Chondrocyte (in vitro differentiated cells): ENCODE results near the gene FOXP4. TPM values are rescaled to one million over a fixed set of nuclear protein-coding genes. Genes with fewer than 3 reads are reported as not detected.

ENCODE experiments used
- DNase-seq: peaks from one replicate; pipeline ENCODE4 v3.0.0; 2021; ENCODE audit warnings: mixed read lengths, low spot score
- H3K27ac Mint-ChIP-seq: one replicate; pipeline ENCODE4 v1.8.0; 2021; ENCODE audit warnings: mild to moderate bottlenecking, moderate library complexity, mixed read lengths; ENCODE audit not compliant: unreplicated experiment
- H3K27me3 Mint-ChIP-seq: 2 replicates; pipeline ENCODE4 v1.8.0; 2021; ENCODE audit warnings: low read depth, mixed read lengths
- H3K36me3 Mint-ChIP-seq: 2 replicates; pipeline ENCODE4 v1.8.0; 2021; ENCODE audit warnings: low read depth, mixed read lengths
- H3K4me1 Mint-ChIP-seq: 2 replicates; pipeline ENCODE4 v1.8.0; 2021; ENCODE audit warnings: low read depth, mild to moderate bottlenecking, mixed read lengths
- H3K4me3 Mint-ChIP-seq: one replicate; pipeline ENCODE4 v1.8.0; 2021; ENCODE audit warnings: mild to moderate bottlenecking, moderate library complexity, mixed read lengths; ENCODE audit not compliant: unreplicated experiment
- H3K9me3 Mint-ChIP-seq: 2 replicates; pipeline ENCODE4 v1.8.0; 2021; ENCODE audit warnings: low read depth, mixed read lengths
- CTCF ChIP-seq: fragments of 200-600 bp; sonication (generic); IDR thresholded peaks from 2 replicates; pipeline ENCODE4 v1.5.0; 2021; ENCODE audit warnings: antibody characterized with exemption, mild to moderate bottlenecking, moderate library complexity
- total RNA-seq: library from RNA; stranded (reverse); gene quantifications from 3 replicates; pipeline ENCODE4 v1.2.1, GENCODE V29; 2021

FOXP4 gene
- total RNA-seq, 1 donor from 2014 or later, result 18.6 TPM

GRCh38 chr6:41529970-41530369 lies 16.2 kb upstream of the FOXP4 start:
- H3K9me3 Mint-ChIP-seq, result no peaks in the 10 kb centered on the region
- H3K4me3 Mint-ChIP-seq, result no peak overlapping the region
- H3K36me3 Mint-ChIP-seq, result peaks cover 2% of the 10 kb centered on the region
- H3K27ac Mint-ChIP-seq, result no peak overlapping the region
- H3K27me3 Mint-ChIP-seq, result peaks cover 13% of the 10 kb centered on the region
- DNase-seq, result no peak
- TF ChIP-seq CTCF, result no peak
- peaks cover 26% of the 10 kb centered on the region for H3K4me1 Mint-ChIP-seq

GRCh38 chr6:41530476-41530875 lies 15.7 kb upstream of the FOXP4 start:
- H3K9me3 Mint-ChIP-seq, result no peaks in the 10 kb centered on the region
- no peak for DNase-seq
- H3K27me3 Mint-ChIP-seq, result peaks cover 14% of the 10 kb centered on the region
- H3K4me1 Mint-ChIP-seq, result peaks cover 26% of the 10 kb centered on the region
- no peak overlapping the region for H3K4me3 Mint-ChIP-seq
- peaks cover under 1% of the 10 kb centered on the region for H3K36me3 Mint-ChIP-seq
- H3K27ac Mint-ChIP-seq, result no peak overlapping the region
- no peak for TF ChIP-seq CTCF

- DNase-seq, result no peak
- Mint-ChIP-seq H3K36me3 (no peaks in the 10 kb centered on the region), H3K4me3 (no peak overlapping the region), H3K27ac (no peak overlapping the region), H3K4me1 (peaks cover 26% of the 10 kb centered on the region), H3K9me3 (no peaks in the 10 kb centered on the region), H3K27me3 (peaks cover 15% of the 10 kb centered on the region)
- no peak for TF ChIP-seq CTCF
Measured at GRCh38 chr6:41531016-41531415, 15.2 kb upstream of the FOXP4 start.

- Mint-ChIP-seq H3K4me3 (peak overlapping the region; percentile 7), H3K27me3 (peaks cover 20% of the 10 kb centered on the region), H3K9me3 (no peaks in the 10 kb centered on the region), H3K36me3 (peaks cover 2% of the 10 kb centered on the region), H3K27ac (no peak overlapping the region), H3K4me1 (peaks cover 26% of the 10 kb centered on the region)
- no peak for DNase-seq
- TF ChIP-seq CTCF, result no peak
Measured at GRCh38 chr6:41531591-41532582, 14.3 kb upstream of the FOXP4 start.

- H3K27ac Mint-ChIP-seq, result no peak overlapping the region
- H3K27me3 Mint-ChIP-seq, result peaks cover 22% of the 10 kb centered on the region
- no peaks in the 10 kb centered on the region for H3K9me3 Mint-ChIP-seq
- no peak for TF ChIP-seq CTCF
- peaks cover 2% of the 10 kb centered on the region for H3K36me3 Mint-ChIP-seq
- no peak overlapping the region for H3K4me3 Mint-ChIP-seq
- DNase-seq, result no peak
- H3K4me1 Mint-ChIP-seq, result peaks cover 14% of the 10 kb centered on the region
Measured at GRCh38 chr6:41535766-41536165, 10.4 kb upstream of the FOXP4 start.
